HG03066 (cell line): ENCODE results near the gene NPTX1.

Experiments
- ATAC-seq: cut with Tn5 transposase; IDR thresholded peaks from one replicate; pipeline ENCODE4 v1.9.1; 2021; ENCODE audit warnings: low read depth; ENCODE audit not compliant: unreplicated experiment

Gene NPTX1

DNA sequence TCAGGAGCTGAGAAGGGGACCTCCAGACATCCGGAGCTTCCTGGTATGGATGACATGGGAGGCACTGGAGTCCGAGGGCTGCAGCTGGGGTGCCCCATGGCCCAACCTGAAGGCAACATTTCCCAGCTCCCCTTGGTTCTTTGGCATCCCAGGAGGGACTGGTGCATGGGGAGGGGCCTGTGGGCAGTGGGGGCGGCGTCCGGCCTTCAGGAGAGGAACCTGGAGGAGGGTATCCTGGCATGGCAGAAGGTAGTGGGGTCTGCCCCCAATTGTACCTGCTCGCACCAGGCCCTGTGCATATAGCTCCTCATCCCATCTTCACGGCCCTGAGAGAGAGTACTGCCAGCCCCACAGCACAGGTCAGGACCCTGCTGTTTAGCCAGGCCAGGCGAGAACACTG lies 11.9 kb downstream of the NPTX1 start:
- no peak for ATAC-seq

- no peak for ATAC-seq
These were observed 12.5 kb downstream of the NPTX1 start for GRCh38 chr17:80463784-80464400.

- no peak for ATAC-seq
These were observed 14.8 kb downstream of the NPTX1 start for GRCh38 chr17:80461528-80462160.

DNA sequence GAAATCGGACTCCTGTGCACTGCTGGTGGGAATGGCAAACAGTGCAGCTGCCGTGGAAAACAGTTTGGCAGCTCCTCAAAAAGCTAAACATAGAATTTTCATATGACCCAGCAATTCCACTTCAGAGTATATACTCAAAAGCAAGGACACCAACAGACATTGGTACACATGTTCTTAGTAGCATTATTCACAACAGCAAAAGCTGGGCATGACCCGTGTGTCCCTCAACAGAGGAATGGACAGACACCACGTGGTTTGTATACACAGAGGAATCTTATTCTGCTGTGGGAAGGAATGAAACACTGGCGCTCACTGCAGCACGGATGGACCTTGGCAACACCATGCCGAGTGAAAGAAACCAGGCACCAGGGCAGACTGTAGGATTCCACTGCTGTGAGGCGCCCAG lies 16.0 kb downstream of the NPTX1 start:
- ATAC-seq, result no peak

DNA sequence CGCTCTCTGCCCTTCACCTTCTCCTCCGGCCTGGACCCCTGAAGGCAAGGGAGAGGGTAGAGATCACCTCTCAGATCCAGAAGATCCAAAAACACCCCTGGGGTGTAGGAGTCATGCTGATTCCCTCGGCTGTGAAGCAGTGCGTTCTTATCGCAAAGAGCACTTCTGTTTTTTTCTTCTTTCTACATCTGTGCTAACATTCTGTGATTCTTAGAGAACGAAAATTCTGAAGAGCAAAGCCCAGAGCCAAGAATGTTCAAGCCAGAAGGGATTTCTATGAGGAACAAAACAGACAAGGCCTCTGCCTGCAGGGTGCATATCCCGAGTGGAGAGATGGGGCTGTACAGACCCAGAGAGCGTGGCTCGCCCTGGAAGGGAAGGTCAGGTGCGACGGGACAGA lies 17.2 kb downstream of the NPTX1 start:
- ATAC-seq, result no peak

- ATAC-seq, result no peak
These were observed 18.4 kb downstream of the NPTX1 start for GRCh38 chr17:80458016-80458415.

- no peak for ATAC-seq
These were observed 19.1 kb downstream of the NPTX1 start for GRCh38 chr17:80457236-80457856.

DNA sequence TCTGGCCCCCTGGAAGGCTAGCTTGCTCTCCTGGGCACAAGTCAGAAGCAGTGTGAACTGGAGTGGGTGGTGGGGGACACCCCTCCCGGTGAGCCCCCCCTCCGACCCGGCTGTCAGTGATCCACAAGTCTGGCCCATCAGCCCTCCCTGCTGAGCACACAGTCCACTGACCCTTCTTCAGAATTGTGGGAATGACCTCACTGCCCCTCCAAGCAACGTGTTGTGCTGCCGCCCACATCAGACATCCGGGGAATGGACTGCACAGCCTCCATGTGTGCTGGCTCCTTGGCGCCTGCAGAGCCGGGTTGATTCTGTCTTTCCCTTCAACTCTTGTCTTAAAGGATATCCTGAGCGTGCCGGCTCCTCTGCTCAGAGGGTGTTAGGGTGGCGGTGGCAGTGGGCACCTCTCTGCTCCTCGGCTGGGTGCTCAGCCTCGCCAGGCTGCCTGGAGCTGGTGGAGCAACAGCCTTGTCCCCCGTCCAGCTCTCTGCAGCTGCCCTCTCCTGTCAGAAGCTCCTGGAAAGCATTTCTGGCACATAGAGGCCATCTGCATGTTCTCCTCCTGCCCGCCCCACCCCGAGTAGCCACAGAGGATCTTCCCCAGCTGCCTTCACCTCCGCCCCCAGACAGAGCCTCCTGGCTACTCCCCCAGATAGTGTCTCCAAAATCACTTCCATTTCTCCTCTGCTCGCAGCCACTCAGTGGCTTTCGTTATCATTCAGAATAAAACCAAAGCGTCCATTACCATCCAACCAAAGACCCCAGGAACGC lies 19.8 kb downstream of the NPTX1 start:
- ATAC-seq, result no peak

- no peak for ATAC-seq
These were observed 20.6 kb downstream of the NPTX1 start for GRCh38 chr17:80455784-80456183.

DNA sequence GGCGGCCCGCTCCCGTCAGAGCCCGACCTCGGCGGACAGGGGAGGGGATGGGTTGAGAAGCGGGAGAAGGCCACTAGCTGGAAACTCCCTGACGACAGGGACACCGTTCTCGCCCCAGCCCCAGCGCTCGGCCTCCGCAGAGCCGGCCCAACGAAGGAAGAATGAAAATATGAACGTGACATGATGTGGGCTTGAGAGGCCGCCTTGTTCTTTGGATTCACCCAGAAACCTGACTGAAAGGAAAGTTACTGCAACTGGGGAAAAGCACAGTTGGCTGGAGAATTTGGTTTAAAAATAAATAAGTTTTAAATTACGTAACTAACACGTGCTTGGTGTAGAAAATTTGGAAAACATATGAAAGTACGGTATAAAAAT lies 21.1 kb downstream of the NPTX1 start:
- no peak for ATAC-seq

DNA sequence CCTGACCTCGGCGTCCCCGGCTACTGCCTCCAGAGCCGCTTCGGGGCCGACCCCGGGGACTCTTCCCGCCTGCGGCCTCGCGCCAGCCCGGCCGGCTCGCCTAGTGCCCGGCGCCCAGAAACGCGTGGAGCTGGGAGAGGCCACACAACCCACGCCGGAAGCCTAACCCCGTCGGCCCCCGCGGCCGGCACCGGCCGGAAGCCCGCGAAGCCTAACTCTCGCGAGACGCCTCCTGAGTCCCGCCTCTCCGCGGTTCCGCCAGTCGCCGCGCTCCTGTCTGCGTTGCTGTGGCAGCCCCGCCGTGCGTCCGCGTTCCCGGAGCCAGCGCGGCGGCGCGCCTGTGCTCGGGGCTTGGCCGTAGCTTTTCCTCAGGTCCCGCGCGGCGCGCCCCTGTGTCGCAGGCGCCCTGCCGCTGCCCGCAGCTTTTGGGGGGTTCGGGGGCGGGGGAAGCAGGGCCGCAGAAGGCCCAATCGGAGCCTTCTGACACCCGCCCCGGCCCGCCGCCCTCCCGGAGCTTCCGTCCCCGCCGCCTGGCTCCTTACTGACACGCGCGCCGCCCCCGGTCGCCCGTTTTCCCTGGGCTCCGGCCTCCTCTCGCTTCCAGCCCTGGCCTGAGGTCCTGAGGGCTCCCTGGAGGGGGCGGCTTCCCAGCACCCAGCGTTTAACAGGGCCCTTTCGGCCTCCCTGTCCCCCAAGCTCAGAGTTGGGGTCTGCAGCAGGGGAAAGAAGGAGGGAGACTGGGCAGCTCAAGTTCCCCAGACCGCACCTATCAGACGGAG lies 21.7 kb downstream of the NPTX1 start:
- ATAC-seq, result peak; percentile 86

DNA sequence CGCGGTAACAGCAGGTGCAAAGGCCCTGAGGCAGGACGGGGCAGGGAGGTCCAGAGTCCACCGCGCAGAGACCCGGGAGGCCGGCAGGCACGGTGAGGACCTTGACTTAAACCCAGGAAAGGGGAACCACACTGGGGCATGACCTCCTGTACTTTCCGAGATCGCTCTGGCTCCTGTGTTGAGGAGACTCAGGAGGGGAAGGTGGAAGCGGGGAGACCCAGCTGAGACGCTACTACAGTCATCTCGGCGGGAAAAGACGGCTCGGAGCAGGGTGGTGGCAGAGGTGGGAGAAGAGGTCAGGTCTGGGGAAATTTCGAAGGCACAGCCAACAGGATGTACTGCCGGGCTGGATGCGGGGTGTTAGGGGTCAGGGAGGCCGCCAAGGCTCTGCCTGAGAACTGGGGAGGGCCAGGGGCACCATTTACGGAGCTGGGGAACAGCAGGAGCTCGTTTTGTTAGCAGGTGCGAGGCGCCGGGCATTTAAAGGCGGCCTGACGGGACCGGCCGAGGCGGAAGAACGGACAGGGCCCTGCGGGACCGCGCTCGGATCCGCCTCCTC lies 22.3 kb downstream of the NPTX1 start:
- no peak for ATAC-seq

DNA sequence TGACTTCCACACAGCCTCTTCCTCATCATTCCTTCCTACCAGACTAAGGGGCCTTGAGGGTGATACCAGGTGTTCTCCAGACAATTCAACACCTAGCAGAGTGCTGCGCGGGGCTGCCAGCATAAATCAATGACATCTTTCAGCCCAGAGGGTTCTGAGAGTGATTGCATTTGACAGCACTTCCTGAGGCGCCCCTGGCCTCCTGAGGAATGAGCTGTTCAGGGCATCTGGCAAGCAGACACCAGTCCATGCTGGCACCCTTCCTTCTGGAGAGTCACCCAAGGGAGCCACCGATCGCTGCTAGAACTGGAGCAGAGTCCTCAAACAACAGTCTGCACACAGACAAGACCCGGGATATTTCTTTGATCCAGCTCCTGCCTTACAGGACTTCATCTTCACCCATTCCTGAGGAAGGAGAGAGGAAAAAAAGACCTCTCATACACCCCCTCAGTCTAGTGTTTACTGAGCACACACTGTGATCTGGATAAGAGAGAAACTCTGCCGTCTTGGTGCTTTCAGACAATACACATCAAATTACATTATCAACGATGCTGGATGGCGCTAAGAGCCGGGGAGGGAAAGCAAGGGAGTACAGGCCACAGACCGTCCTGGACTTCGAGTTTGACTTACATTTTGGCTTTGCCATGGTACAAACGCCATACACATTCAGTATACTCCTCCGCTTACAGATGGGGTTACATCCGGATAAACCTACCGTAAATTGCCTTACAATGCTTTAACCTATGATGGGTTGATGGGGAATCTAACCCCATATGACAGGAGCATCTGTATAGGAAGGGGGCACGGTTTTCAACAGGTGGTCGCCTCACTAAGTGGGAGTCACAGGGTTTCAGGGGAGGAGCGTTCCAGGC lies 23.0 kb downstream of the NPTX1 start:
- no peak for ATAC-seq

GRCh38 chr17:80452173-80452915 lies 24.1 kb downstream of the NPTX1 start:
- no peak for ATAC-seq

- ATAC-seq, result no peak
These were observed 25.2 kb downstream of the NPTX1 start for GRCh38 chr17:80451104-80451775.

DNA sequence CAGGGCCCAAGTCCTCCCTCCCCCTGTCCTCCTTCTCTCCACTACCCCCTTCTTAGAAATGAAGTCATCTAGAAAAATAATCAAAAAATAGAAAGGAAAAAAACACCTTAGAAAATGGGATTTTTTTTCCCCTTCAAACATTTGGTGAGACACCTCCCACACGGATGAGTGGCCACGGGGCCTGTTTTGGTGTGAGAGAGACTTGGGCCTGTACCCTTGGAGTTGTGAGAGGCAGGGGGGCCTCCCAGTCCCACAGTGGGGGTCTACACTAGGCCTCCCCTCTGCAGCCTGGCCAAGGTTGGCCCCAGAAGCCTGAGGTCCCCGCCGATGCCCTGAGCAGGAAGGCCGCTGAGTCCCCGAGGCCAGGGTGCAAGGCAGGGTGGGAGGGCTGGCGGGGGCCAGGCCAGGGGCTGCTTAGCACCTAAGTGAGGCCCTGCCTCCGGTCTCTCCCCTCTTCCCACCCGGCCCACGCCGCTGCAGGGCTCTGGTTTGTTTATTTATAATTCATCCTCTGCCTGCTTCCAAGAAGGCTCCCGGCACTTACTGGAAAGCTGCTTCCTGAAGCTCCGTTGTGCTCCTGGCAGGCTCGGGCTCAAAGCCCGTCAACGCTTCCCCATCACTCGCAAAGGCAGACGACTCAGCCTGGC lies 26.4 kb downstream of the NPTX1 start:
- no peak for ATAC-seq

DNA sequence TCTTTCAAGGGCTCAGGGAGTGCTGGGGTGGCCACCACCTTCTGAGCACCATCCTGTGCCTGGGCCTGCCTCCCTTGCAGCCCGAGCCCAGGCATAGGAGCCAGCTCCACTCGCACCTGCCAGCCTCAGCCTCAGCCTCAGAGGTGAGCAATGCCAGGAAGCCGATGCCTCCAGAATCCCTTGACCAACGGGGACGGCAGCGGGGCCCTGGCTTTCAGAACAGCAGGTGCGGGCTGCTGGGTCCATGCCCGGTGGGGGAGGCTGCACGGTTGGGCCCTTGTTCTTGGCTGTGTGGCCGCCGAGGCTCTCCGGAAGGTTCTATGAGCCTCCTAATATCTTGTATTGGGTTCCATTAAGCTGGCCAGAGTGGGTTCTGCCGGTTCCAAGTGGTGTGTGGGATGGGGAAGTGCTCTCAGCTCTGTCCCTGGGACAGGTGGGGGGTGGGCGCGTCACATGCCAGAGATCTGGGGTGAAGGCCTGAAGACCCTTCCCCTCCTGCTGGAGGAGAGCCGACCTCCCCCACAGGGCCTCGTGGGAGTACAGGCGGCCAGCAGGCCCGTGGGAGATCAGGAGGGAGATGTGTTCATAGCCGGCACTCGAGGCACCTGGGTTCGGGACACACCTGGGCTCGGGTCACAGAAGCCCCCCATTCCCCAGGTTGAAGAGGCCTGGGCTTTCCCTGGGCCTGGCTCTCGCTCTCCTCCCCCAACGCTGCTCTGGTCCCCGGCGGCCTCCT lies 27.0 kb downstream of the NPTX1 start:
- ATAC-seq, result no peak
